ENCODE measurements around the gene EIF4E3.
A peak's percentile ranks its signal among the peaks of the same experiment; 100 is the strongest.

EIF4E3 gene

DNA sequence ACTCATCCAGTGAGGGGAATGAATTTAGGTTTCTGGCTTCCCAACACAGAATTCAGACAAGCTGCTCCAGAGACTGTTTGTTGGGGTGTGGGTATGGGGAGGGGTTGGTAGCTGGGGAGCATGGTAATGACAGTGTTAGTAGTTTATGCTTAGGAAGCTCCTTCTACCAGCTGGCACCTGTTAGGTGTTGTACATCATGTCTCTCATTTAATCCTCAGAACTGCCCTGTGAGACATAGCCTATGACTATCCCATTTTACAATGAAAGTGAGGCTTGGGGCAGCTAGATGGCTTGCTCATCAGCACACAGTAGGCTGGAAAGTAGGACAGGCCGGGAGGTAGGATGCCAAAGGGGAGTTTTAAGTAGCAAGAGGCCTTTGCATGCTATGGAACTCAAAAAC is 2.5 kb downstream of the EIF4E3 start:
- no peak for DNase-seq

DNA sequence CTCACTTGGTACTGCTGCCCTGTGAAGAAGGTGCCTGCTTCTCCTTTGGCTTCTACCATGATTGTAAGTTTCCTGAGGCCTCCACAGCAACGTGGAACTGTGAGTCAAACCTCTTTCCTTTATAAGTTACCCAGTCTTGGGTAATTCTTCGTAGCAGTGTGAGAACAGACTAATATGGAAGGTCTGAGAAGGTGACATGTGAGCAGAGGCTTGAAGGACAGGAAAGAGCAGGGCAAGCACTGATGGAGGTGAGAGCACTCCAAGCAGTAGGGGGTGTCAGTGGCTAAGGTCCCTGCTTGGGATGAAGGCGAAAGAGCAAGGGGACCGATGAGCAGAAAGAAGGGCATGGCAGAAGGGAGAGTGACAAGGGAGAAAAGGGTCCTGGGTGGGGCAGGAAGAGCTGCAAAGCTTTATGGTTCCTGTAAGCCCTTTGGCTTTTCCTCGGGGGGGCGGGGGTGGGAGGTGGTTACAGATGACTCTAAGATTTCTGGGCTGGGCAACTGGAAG is 3.5 kb downstream of the EIF4E3 start:
- no peak for DNase-seq

DNA sequence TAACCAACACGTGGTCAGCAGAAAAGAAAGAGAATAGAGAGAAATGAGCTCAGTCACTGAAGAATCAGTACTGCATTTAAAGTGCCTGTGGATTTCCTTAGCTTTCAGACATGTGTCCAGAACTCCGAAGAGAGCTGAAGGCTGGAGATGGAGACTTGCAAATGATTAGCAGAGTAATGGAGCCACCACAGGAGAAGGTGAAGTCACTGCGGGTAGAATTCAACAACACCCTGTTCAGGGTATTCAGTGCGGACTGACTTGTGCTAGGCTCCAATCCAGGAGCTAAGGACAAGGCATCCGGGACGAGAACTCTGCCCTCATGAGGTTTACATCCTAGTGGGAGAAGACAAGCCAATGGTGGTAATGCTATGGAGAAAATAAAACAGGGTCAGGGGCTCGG is 4.2 kb downstream of the EIF4E3 start:
- no peak for DNase-seq

DNA sequence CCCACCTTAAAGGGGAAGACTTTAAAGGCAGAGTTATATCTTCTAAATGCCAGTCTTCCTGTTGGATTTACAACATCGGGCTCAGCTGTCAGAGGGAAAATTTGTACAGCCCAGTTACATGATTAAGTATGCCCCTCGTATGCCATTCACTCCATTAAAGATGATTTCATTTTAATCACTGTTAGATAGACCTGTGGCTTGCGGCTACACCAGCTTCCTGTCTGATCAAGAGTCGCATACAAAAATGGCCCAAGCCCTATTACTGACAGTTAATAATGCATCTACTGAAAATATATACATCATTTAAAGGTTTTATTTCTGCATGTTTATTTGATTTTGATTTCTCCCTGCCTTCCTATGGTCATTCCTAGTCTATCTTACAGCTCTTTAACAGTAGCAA is 7.1 kb downstream of the EIF4E3 start:
- DNase-seq, result no peak

DNA sequence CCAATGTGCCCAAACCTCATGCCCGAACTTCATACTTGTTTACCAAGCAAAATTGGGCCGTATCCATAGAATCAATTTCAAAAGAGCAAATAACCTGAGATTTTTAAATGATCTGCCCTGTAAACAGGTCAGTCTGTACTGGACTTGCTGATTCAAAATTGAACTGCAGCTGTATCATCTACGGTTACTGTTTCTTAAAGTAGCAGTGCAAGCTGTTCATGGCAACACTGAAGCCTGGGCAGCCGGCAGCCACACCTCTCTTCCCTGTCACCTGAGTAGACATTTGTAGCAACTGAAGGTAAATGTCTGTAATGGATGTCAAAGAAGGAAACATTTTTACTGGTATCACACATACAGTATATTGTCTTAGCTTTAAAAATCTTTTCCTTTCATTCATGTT is 10.6 kb downstream of the EIF4E3 start:
- DNase-seq, result no peak

DNA sequence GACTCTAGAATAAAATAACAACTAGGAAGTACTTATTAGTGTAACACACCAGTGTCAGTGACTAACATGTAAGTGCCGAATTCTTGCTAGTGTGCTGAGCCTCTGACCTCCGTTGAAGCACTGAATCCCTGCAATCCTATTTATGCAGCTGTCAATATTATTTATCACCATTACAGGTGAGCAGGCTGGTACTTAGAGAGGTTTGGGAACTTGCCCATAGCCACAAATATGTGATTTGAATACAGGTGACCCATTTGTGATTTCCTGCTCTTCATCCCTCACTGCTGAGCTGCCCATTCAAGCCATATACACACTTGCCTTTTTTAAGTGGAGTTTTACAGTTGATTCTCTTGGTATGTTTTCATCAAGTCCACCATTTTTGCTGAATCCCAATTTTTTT is 12.2 kb downstream of the EIF4E3 start:
- DNase-seq, result no peak

DNA sequence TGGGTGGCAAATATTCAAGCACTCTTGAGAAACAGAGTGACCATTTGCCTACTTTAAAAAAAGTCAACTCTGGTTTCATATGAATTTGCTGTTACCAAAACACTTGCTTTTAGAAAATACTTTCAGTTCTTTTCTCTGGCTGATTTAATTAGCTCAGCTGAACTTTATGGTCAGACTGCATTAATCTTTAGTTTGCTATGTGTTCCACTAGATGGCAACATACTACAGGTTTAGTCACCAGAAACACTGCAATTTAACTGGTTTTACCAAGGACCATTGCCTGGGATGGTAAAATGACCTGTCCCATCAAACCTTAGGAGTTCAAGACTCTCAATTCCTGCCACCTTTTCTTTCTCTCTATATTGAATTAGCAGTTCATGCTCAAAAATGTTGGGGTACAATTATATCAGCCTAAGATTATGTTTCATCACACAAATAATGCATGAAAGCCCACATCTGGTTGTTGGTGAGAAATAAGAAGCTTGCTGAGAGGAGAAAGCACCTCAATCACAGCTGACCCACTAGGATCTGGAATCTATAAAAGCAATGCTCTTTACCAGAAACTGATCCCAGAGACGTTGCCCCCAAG is 14.2 kb downstream of the EIF4E3 start:
- peak; percentile 54 for DNase-seq

DNA sequence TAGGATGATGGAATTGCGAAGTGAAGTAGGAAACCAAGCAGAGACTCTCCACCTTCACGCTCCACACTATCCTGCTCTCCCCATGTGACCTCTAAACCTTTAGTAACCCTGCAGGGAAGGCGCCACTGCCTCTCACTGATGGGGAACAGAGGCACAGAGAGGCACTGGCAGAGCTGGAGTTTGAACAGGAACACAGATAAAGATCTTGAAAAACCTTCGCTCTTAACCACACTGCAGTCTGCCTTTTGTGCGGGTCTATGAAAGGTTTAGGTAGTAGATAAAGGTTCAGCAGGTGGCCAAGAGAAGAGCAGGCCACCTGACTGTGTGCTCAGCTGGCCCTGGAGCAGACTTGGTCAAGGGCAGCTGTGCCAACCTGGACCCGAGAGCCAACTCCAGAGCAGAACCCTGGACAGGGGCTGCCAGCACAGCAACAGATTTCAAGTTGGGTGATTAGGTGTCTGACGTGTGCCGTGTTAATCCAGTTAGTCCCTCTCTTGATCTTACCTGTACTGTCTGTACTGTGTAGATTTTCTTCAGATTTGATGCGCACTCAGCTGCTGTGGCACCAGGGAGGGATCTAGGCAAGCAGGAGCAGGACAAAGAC is 15.2 kb downstream of the EIF4E3 start:
- no peak for DNase-seq

DNA sequence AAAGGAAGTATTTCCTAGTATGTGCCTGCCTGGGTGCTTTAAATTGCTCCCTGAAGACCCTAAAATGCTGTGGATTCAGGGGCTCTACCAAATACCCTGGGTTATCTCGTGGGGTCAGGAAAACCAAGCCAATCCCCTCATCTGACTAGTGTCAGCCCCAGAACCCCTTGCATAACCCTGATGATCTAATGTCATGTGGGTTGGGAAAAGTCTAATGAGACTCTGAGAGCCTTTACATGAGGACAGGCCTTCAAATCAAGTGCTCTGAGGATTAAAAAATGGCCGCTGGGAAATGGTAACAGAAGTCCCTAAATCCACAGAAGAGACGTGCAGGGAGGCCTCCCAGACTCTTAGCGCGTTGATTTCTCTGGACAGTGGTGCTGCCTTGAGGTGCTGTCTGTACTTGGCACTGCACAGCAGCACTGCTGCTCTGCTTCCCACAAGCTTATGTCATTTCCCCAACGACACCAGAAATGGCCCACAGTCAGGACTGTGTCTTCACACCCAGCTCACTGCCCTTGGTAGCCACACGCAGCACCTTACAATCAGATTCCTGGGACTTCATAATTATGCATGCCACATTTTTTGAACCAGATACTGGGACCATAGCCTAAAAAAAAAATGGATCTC is 16.6 kb downstream of the EIF4E3 start:
- no peak for DNase-seq

DNA sequence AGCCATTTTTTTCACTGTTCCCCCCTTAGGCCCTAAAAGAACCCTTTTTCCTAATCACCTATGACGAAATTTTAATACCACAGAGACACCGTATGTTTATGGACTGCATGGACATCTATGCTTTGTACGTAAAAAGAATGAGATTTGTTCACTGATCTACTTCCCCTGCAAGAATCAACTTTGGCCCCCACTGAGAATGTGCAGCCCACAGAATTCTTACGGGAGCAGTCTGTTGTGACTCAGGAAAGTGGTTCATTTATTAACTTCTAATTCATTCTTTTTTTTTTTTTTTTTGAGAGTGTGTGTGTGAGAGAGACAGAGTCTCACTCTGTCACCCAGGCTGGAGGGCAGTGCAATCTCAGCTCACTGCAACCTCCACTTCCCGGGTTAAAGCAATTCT is 17.6 kb downstream of the EIF4E3 start:
- no peak for DNase-seq

DNA sequence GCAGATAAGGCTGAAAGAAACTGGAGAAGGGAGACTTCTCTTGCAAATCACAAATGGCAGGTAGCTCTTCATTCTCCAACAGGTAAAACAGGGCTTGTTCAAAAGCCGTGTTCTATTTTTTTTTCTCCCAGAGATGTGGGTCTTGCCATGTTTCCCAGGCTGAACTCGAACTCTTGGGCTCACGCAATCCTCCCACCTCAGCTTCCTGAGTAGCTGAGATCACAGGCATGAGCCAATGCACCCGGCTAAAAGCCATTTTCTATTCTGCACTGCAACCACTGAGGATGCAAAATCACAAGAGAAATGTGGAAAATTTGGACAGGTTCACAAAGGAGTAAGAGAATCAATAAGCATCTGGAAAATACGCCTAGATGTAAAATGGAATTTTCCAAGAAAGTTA is 19.5 kb downstream of the EIF4E3 start:
- DNase-seq, result no peak

DNA sequence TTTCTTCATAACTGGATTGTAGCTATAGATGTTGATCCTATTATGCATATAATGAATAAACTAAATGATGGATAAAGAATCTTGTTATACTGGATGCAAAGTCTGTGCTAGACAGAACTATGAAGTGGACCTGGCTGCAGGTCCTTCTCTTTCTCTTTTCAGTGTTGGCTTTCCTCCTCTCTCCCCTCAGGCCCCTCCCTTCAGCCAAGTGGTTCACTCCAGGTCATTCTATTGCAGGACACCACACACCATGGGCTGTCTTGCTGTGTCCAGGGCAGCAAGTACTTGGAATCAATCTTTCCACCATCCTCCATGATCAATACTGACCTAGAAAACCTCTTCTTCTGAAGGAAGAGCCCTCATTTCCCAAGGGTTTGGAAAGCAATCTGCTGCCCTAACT is 20.3 kb downstream of the EIF4E3 start:
- no peak for DNase-seq

DNA sequence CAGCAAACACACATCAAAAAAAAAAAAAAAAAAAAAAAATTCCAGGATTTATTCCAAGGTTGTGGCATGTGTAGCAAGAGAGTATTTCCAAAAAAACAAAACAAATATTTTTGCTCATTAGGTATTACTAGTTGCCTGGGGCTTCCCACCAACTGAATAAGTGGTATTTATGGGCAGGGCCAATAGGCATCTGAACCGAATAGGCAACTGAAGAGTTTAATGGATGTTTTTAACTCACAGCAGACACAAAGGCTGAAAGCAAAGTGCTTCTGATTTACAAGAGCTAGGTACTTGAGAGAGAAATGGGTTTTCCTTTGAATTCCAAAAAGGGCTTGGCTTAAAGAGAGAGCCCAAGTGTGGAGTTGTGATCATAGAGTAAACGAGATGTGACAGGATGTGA is 21.4 kb downstream of the EIF4E3 start:
- no peak for DNase-seq

DNA sequence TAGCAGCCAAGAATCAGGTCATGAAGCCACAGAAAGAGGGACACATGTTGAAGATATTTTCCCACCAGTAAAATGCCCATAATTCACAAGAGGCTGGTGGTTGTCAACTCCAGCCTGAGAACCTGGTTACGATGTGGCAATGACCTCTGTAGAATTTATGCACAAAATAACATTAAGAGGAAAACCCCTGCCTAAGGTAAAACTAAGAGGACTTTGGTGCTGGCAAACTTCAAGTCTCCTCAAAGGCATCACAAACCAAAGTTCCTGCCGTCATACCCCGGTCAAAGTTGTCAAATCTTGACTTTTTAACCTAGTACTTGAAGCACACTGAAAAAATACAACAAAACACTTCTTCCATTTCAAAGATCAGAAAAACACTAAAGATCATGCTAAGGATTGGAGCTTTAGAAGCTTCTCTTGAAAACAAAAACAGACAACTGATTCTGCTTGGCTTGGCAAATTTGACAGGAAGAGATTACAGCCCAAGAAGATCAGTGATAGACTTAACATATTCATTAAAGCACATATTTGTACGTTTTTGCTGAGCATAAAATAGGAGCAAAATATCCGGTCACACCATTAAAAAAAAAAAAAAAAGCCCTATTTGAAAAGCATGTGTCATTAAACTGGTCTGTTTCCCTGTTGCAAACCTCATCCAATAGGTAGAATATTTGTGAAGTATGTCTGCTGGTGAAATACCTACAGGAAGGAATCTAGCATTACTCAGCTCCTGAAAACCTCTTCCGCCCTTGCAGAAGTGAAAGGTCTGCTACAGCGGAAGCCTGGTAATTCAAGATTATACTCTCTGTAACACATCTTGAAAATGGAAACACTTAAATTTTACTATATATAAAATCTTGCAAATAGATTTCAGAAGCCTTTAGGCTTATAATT is 22.8 kb downstream of the EIF4E3 start:
- no peak for DNase-seq

DNA sequence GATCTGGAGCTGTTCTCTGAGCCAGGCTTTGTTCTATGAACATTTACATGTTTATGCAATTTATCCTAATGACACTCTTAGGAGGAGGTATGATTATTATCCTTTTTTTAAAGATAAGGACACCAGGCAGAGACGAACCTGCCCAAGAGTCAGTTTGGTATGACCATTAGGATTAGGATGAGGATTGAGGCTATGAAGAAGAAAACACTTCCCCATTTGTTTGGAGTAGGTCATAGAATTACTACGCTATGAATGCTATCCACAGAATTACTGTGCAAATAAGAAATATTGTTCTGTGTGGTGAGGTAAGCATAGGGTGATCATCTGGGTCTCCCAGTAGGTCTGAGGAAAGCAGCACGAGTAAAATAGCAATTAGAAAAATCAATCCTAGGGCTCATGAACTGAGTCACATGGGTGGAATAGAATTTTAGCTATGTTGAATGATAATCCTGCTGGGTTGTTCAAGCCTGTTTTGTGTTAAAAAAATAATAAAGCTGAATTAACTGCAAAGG is 23.9 kb downstream of the EIF4E3 start:
- no peak for DNase-seq

DNA sequence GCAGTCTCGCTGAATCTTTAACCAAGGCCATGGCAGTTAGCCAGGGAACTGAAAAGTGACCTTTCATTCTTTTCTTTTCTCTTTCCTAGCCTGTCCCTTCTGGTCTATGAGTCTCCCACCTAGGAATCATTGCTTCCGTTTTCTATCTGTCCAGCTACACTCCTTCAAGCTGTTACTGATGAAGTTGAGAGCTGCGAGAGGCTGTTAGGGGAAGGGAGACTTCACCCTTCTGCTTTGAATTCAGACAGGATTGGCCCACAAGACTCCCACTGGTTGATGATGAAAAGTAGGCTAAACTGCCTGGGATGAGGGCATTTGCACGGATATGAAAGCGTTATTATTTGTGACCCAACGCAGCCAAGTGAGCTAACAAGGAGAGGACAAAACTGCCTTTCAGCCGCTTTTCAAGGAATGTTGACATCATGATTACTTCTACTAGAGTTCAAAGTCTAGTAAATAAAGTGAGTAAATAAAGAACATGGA is 30.2 kb downstream of the EIF4E3 start:
- no peak for DNase-seq

DNA sequence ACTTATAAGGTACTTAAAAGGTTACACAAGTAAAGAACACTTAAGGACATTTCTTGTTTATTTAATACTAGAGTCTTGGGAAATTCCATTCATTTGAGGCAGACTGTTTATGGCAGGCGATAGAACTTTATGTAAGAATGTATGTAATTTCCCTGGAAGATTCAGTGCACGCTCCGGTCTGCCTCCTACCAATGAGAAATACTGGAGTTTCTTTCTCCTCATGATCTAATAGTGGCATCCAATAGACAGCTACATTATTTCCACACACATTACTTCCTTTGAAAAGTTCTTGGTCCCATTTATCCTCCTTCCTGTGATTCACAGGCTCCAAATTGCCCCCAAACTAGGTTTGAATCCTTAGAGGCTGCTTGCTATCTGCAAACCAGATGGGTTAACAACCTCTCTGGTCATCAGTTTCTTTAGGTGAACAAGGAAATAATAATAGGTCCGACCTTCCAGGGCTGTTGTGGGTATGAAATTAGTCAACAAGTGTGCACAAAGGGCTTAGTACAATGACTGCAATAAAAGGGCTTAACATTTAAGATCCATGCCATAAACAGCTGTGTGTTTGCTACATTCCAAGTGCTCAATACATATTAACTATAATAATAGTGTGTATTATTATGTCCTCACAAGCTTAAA is 30.7 kb downstream of the EIF4E3 start:
- DNase-seq, result peak; percentile 94

DNA sequence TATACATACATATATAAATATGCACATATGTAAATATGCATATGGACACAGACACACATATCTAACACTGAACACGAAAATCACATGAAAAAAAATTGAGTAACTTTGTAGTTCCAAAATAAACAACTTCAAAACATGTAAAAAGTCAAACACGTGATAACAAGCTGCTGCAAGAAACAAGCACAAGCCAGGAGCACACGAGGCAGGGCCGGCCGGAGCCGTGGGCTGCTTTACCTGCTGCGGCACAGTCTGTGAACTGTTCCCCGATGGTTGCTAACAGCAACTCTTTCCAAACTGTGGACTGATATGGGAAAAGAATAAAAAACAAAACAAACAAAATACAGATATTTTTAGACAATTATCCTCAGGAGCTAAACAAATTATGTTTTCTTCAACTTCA is 31.6 kb downstream of the EIF4E3 start:
- DNase-seq, result no peak

DNA sequence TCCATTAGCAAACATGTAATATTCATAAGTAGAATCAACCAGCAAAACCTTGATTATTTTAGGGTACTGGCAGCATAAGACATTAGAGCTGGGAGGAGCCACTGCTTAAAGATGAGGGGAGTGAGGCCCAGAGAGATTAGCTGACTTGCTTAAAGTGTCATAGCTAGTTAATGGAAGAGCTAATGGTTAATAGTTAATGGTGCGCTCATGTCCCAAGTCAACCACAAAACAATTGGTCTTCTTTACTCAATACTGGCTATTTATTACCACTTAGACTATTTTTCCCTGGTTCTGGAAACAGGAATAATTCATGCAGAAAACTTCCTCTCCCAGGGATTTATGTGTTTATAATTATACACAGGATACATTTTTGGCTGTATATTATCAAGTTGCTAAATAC is 33.1 kb downstream of the EIF4E3 start:
- no peak for DNase-seq

DNA sequence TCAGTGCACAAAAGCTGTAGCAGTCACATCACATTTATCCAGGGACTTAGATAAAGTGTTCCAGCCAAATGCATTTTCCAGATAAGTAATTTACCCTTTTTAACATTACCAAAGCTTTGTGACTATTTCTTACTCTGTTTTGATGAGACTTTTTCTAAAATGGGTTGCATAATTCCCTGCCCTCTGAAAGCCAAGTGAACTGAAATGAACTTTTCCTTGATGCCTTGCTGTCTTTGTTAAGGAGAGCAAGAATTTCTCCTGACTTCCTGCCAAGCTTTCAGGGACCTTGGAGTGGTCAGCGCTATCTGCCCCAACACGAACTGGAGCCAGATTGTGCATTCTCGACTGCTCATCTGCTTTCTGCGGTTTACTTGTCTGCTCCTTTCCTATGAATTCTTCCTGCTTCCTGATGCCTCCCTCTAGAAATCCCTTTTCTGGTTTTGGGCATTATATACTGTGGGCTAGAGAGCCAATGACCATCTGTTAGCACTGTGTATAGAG is 34.8 kb downstream of the EIF4E3 start:
- peak; percentile 31 for DNase-seq

DNA sequence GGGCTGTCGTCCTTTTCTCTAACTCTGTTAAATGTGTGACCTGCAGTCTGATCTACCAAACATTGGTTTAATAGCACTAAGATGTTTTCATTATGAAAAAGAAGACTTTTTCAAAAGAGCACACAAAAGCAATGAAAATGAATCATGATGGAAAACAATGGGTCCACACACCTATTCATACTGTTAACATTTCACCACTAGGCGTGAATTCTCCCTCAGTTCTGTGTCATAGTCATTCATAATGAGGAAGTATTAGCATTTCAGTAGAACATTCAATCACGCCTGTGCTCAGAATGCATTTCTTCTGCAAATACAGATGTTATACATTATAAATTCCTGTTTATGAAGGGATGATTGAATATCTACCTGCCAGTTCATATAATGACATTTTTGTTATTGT is 35.9 kb downstream of the EIF4E3 start:
- DNase-seq, result no peak

DNA sequence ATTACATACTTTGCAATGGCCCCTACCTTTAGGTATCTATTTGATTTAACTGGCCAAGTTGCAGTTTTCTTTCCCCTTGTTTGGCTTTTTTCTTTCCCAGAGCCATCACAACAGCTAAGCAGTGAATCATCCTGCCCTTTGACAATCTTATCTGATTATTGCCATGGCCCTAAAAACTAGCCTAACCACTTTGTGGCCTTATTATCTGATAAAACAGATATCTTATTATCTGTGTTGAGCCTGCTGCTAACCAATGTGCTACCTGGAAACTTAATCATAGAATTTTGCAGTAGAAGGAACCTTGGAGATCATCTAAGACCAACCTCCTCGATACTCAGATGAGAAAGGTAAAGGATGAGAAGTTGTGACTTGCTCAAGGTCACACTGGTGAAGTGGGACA is 37.1 kb downstream of the EIF4E3 start:
- DNase-seq, result no peak

DNA sequence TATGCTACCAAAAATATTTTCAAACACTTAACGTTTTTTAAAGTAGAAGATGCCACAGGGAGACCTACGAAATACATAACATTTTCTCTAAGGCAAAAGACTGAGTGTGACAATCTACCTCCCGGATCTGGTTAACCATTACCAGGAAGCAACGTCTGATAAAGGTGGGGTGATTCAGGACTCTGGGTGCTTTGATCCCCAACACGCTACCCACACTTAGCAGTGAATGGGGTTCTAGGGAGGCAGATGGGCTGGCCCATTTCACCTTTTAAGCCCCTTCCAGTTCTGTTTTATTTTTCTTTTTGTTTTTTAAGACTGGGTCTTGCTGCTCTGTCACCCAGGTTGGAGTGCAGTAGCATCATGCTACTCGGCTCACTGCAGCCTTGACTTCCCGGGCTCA is 39.5 kb downstream of the EIF4E3 start:
- DNase-seq, result no peak

Measured in HCEC 1CT (cell line).